Measurements from ENCODE around the gene FCER2.

Gene FCER2

GRCh38 chr19:7676376-7676775 is 25.6 kb downstream of the FCER2 start:
- DNase-seq, result peak; percentile 96

GRCh38 chr19:7674010-7675005 is 27.6 kb downstream of the FCER2 start:
- DNase-seq, result peak; percentile 100

- DNase-seq, result no peak
Observed at GRCh38 chr19:7672522-7672921, 29.4 kb downstream of the FCER2 start.

- DNase-seq, result no peak
Observed at GRCh38 chr19:7670790-7671189, 31.1 kb downstream of the FCER2 start.

- peak; percentile 64 for DNase-seq
Observed at GRCh38 chr19:7670150-7670783, 31.7 kb downstream of the FCER2 start.

GRCh38 chr19:7669641-7670040 is 32.3 kb downstream of the FCER2 start:
- DNase-seq, result no peak

- no peak for DNase-seq
Observed at GRCh38 chr19:7668842-7669241, 33.1 kb downstream of the FCER2 start, which contains the start of gene RETN. RETN (plus strand) TSS chr19:7669049; CDS start chr19:7669327, 278 bp downstream.

GRCh38 chr19:7665076-7665475 is 36.9 kb downstream of the FCER2 start:
- no peak for DNase-seq

GRCh38 chr19:7663706-7664105 is 38.2 kb downstream of the FCER2 start:
- no peak for DNase-seq

- DNase-seq, result no peak
Observed at GRCh38 chr19:7662657-7663056, 39.3 kb downstream of the FCER2 start.

GRCh38 chr19:7661744-7662538 is 40.0 kb downstream of the FCER2 start:
- DNase-seq, result peak; percentile 69

- peak; percentile 82 for DNase-seq
Observed at GRCh38 chr19:7658219-7658686, 43.7 kb downstream of the FCER2 start.

GRCh38 chr19:7657131-7657751 is 44.7 kb downstream of the FCER2 start:
- DNase-seq, result peak; percentile 99

GRCh38 chr19:7655581-7655980 is 46.4 kb downstream of the FCER2 start:
- peak; percentile 87 for DNase-seq

- DNase-seq, result no peak
Observed at GRCh38 chr19:7654401-7654800, 47.5 kb downstream of the FCER2 start.

- peak; percentile 100 for DNase-seq
Observed at GRCh38 chr19:7652061-7652641, 49.8 kb downstream of the FCER2 start.

- no peak for DNase-seq
Observed at GRCh38 chr19:7650148-7650547, 51.8 kb downstream of the FCER2 start.

- DNase-seq, result peak; percentile 48
Observed at GRCh38 chr19:7648265-7649014, 53.5 kb downstream of the FCER2 start.

- DNase-seq, result no peak
Observed at GRCh38 chr19:7647156-7647555, 54.8 kb downstream of the FCER2 start.

- no peak for DNase-seq
Observed at GRCh38 chr19:7646426-7646700, 55.6 kb downstream of the FCER2 start.

GRCh38 chr19:7645656-7646425 is 56.1 kb downstream of the FCER2 start:
- DNase-seq, result peak; percentile 81
